ENCODE data around the gene PMAIP1. TPM values are rescaled to one million over a fixed set of nuclear protein-coding genes. Genes with fewer than 3 reads are reported as not detected.
A peak's percentile ranks its signal among the peaks of the same experiment; 100 is the strongest.

PMAIP1 gene
- total RNA-seq, 3 donors from 2014 or later (not counting 1 experiment from before 2014, with no cell fraction given) = 211 to 514 (median 264) TPM

DNA sequence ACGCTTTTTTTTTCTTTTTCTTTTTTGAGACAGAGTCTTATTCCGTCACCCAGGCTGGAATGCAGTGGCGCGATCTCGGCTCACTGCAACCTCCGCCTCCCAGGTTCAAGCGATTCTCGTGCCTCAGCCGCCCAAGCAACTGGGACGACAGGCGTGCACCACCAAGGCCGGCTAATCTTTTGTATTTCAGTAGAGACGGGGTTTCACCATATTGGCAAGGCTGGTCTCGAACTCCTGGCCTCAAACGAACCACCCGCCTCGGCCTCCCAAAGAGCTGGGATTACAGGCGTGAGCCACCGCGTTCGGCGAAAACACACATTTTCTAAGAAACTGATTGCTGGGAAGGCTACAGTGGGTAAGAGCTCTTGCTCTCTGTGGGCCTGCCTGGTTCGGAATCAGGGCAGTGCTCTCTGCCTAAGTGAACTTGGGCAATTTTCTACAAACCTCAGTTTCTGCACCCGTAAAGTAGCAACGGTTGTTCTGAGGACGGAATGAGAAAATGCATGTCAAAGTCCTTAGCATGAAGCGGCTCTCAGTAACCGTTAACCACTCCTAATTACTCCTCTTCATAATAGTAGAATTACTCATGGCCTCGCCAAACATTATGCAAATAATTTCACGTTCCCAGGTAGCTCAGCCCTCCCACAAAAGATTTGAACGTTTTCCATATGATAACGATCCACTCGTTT, 1.0 kb upstream of the PMAIP1 start:
- Histone ChIP-seq H3K9me3 (ENCODE audit: control insufficient read depth, insufficient read depth, low read length) (no peaks in the 10 kb centered on the region), H3K27ac (ENCODE audit: low read length) (peak overlapping the region; percentile 95), H3K36me3 (ENCODE audit: control insufficient read depth, insufficient read depth, low read length) (peaks cover 10% of the 10 kb centered on the region), H3K4me3 (ENCODE audit: low read length) (peak overlapping the region; percentile 97), H3K27me3 (ENCODE audit: control insufficient read depth, insufficient read depth, low read length) (no peaks in the 10 kb centered on the region), H3K4me1 (ENCODE audit: control insufficient read depth, insufficient read depth, low read length) (peaks cover 10% of the 10 kb centered on the region)
- Mint-ChIP-seq H3K27me3 (ENCODE audit: low read depth in 2 of 2) (no peaks in the 10 kb centered on the region), H3K27ac (peak overlapping the region; percentile 90 to 98), H3K9me3 (no peaks in the 10 kb centered on the region), H3K4me1 (peaks cover 40 to 42% of the 10 kb centered on the region in 2 donors), H3K36me3 (peaks cover 12% of the 10 kb centered on the region), H3K4me3 (peak overlapping the region; percentile 97)
- TF ChIP-seq, protein P1, sequence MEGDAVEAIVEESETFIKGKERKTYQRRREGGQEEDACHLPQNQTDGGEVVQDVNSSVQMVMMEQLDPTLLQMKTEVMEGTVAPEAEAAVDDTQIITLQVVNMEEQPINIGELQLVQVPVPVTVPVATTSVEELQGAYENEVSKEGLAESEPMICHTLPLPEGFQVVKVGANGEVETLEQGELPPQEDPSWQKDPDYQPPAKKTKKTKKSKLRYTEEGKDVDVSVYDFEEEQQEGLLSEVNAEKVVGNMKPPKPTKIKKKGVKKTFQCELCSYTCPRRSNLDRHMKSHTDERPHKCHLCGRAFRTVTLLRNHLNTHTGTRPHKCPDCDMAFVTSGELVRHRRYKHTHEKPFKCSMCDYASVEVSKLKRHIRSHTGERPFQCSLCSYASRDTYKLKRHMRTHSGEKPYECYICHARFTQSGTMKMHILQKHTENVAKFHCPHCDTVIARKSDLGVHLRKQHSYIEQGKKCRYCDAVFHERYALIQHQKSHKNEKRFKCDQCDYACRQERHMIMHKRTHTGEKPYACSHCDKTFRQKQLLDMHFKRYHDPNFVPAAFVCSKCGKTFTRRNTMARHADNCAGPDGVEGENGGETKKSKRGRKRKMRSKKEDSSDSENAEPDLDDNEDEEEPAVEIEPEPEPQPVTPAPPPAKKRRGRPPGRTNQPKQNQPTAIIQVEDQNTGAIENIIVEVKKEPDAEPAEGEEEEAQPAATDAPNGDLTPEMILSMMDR (IDR thresholded peaks at IDR 0.05) = no peak
- DNase-seq (no peak), ATAC-seq (no peak)
- intact Hi-C loops (cut with micrococcal nuclease) = loop anchor here (2.0 kb wide), 1 partner anchor 14 kb away; no protein-coding TSS in a partner anchor
- 77% methylated on average over 33 of the region's 33 CpGs for WGBS (ENCODE audit: insufficient coverage)

DNA sequence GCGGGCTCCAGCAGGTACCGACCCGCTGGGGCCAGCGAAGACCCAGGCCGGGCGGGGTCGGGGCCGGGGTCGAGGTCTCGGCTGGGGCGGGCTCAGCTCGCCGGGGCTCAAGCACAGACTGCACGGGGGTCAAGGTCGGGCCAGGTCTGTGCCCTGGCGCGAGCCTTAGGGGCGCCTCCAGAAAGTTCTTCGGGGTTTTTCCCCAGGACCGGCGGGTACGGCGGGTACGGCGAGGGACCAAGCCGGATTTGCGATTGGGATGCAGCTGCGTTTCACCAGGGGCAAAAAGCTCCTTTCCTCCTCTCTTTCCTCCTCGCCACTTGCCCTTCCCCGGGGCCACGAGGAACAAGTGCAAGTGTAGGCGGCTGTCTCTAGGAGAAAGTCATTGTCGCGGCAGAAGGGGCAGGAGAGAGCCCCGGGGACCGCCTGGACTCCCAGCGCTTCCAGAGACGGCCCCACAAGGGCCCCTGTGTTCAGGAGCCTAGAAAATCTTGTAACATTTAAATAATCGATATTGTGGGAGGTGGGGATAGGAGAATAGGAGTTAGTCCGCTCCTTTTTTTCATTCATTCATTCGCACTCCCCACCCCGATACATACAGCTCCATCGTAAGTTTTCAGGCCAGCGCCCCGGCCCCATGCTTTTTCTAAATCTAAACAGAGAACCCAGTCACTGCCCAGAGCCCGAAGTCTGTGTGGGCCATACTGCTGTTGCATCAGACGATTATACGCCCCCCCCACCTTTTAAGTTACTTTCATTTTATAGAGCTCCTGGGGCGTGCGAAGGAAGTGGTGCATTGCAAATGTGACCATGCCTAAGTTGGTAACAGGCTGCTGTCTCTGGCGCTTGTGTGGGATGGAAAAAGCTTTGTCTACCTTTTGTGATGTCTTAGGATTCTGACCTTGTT, 679 bp downstream of the PMAIP1 start:
- peak overlapping the region; percentile 97 for H3K4me3 Mint-ChIP-seq
- no peaks in the 10 kb centered on the region for H3K9me3 ChIP-seq (ENCODE audit: control insufficient read depth, insufficient read depth, low read length)
- ATAC-seq (peak; percentile 38 to 68 (median 43)), DNase-seq (peak; percentile 69 to 89)
- H3K27ac ChIP-seq (ENCODE audit: low read length) = peak overlapping the region; percentile 95
- under 1% methylated on average over 49 of the region's 51 CpGs for WGBS (ENCODE audit: insufficient coverage)
- peak overlapping the region; percentile 97 for H3K4me3 ChIP-seq (ENCODE audit: low read length)
- H3K27me3 ChIP-seq (ENCODE audit: control insufficient read depth, insufficient read depth, low read length) = no peaks in the 10 kb centered on the region
- H3K27ac Mint-ChIP-seq = peak overlapping the region; percentile 90 to 98
- H3K36me3 ChIP-seq (ENCODE audit: control insufficient read depth, insufficient read depth, low read length) = peaks cover 10% of the 10 kb centered on the region
- H3K9me3 Mint-ChIP-seq = no peaks in the 10 kb centered on the region
- peaks cover 52 to 54% of the 10 kb centered on the region in 2 donors for H3K4me1 Mint-ChIP-seq
- intact Hi-C loops (cut with micrococcal nuclease) = loop anchor here (1.0 kb wide), 1 partner anchor 21 kb away; no protein-coding TSS in a partner anchor
- peaks cover 22% of the 10 kb centered on the region for H3K4me1 ChIP-seq (ENCODE audit: control insufficient read depth, insufficient read depth, low read length)
- peaks cover 12% of the 10 kb centered on the region for H3K36me3 Mint-ChIP-seq
- H3K27me3 Mint-ChIP-seq (ENCODE audit: low read depth in 2 of 2) = no peaks in the 10 kb centered on the region
- TF ChIP-seq, protein P1 (IDR thresholded peaks at IDR 0.05) = no peak

DNA sequence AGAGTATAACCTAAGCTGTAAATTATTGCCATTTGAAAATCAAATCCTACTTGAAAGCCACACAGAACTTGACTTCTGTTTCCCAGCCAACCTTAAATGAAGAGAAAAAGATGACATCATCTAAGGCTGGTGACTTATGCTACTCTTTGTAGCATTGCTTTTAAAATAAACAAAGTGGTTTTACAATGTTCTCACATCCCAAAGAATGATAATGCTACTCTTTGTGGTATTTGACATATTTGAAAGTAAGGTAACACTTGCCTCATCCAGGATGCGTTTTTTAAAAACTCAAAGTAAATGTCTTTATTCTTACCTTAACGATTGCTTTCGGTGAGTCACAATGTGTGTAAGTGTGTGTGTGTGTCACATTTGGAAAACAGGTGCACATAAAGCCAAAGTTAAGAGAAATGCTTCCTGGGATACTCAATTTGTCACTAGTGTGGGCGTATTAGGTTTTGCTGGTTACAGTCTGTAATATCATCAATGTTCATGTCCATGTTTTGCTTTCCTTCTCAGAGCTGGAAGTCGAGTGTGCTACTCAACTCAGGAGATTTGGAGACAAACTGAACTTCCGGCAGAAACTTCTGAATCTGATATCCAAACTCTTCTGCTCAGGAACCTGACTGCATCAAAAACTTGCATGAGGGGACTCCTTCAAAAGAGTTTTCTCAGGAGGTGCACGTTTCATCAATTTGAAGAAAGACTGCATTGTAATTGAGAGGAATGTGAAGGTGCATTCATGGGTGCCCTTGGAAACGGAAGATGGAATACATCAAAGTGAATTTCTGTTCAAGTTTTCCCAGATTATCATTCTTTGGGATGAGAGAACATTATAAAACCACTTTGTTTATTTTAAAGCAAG, 2.6 kb downstream of the PMAIP1 start:
- Histone ChIP-seq H3K27ac (ENCODE audit: low read length) (peak overlapping the region; percentile 95), H3K27me3 (ENCODE audit: control insufficient read depth, insufficient read depth, low read length) (no peaks in the 10 kb centered on the region), H3K36me3 (ENCODE audit: control insufficient read depth, insufficient read depth, low read length) (peaks cover 10% of the 10 kb centered on the region), H3K4me1 (ENCODE audit: control insufficient read depth, insufficient read depth, low read length) (peaks cover 28% of the 10 kb centered on the region), H3K4me3 (ENCODE audit: low read length) (no peak overlapping the region), H3K9me3 (ENCODE audit: control insufficient read depth, insufficient read depth, low read length) (no peaks in the 10 kb centered on the region)
- intact Hi-C loops (cut with micrococcal nuclease) = no loop called here
- peaks cover 70% of the 10 kb centered on the region in 2 donors for H3K4me1 Mint-ChIP-seq
- TF ChIP-seq, protein P1 (IDR thresholded peaks at IDR 0.05) = no peak
- DNase-seq (peak in 1 of 2 donors; percentile 65), ATAC-seq (peak in 2 of 3 donors; percentile 5 to 17)
- H3K9me3 Mint-ChIP-seq = no peaks in the 10 kb centered on the region
- H3K4me3 Mint-ChIP-seq = peak overlapping the region; percentile 97
- peaks cover 12% of the 10 kb centered on the region for H3K36me3 Mint-ChIP-seq
- peak overlapping the region; percentile 90 to 98 for H3K27ac Mint-ChIP-seq
- WGBS (ENCODE audit: insufficient coverage) = 70% methylated on average over 7 of the region's 8 CpGs
- no peaks in the 10 kb centered on the region for H3K27me3 Mint-ChIP-seq (ENCODE audit: low read depth in 2 of 2)
